GM18507 (cell line): ENCODE measurements around the gene SCN5A.

Source experiments
- DNase-seq: peaks from one replicate; pipeline ENCODE4 v3.0.0; 2011; ENCODE audit warnings: low read depth; ENCODE audit not compliant: insufficient read length; ENCODE audit errors: extremely low spot score
- FAIRE-seq: peaks from 2 replicates; lab custom pipeline; 2011; peaks lifted over from hg19 to GRCh38; lab: Jason Lieb, UNC

SCN5A gene

DNA sequence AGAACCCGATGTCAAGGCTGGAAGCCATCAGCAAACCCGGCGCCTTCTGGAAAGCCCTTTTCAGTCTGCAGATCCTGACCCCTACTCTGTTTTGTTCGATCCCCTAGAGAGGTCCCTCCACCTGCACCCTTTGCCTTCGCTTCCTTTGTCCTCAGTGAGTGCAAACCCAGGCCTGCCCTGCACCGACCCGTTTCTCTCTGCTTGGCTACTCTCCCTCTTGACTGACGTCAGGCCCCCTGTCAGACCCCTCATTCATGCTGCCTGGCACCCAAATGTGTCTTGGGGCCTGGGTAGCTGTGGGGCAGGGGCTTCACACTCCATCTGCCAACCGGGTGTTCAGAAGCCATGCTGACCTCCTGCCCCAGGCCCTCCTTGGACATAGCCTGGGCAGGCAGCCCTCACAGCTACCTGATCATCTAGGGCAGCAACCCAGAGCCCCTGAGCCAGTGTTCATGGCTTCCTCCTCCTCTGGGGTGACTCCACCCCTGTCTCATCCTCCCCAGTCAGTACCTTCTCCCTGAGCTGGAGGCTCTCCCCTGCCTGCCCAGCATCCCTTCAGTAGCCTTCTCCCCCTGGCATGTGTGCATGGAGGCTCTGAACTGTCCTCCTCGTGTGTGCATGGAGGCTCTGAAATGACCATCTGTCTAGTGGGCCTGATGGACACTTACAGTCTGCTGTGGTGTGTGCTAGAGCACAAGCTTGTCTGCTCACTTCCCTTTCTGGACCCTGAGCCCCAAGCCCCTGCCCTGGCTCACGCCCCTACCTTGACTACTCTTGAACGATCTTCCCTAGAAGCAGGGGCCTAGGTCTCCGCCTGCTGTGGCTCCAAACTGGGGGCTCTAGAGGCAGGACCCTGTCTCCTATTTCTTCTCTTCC, 83.9 kb downstream of the SCN5A start:
- FAIRE-seq = no peak
- DNase-seq = no peak

- FAIRE-seq = no peak
- no peak for DNase-seq
Measured at GRCh38 chr3:38564631-38565338, 84.7 kb downstream of the SCN5A start.

DNA sequence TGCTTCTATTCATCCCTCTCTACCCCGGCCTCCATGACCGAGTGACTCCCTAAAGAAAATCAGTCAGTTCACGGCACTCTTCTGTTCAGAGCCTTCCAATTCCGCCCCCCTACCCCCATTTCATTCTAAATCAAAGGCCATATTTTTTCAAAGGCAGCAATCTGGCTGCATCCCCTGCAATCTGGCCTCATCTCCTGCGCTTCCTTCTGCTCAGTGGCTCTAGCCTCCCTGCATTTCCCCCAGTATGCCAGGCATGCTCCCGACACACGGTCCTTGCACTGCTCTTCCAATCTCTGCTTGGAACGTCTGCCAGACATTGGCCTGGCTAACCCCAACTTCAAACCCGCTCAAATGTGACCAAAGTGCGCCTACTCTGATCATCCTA, 85.6 kb downstream of the SCN5A start:
- DNase-seq = no peak
- no peak for FAIRE-seq

DNA sequence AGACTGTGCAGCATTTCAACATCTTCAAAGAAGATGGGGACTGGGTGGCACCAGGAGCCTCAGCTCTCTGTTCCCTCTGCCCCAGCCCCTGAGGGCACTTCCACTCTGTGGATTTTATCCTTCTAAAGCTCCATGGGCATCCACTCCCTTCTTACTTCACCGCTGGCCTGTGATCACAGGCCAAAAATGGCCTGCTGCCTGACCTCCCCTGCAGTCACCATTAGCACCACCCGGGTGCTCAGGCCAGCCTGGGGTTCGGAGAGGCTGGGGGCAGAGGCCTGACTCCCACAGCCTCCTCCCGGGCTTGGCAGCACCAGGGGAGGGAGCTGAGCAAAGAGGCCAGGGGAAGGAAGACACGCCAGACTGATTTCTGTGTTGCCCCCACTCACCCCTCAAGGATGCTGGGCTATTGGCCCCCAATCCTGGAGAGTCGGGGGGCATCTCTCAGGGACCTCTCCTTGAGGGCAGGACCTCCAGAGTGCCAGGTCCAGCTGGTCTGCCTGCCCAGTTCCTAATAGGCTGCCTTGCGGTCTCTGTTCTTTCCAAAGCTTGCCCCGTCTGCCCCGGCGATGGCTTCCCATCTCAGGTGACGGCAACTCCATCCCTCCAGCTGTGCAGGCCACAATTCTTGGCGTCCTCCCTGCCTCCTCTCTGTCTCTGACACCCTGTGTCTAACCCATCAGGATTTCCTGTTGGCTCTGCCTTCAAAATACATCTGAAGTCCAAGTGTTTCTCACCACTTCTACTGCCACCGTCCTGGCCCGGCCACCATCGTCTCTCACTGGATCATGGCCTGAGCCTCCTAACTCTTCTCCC, 86.2 kb downstream of the SCN5A start:
- no peak for DNase-seq
- FAIRE-seq = no peak

DNA sequence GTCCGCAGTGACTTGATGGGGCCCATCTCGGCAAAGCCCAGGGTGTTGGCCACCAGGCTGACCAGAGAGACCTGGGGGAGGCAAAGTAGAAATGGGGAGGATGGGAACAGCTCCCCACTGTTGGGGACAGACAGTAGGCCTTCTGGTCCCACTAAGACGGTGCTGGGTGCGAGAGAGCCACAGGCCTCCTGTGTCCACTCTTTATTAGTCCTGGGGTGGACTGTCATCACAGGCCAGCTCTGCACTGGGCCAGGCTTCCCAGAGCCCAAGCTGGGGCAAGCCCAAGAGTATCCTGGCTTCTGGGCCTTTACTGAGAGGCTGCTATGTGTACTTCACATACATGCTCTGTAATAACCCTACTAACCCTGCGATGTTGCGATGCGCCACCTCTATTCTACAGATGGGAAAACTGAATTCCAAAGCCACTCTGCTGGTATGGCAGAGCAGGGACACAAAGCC, 87.0 kb downstream of the SCN5A start:
- no peak for FAIRE-seq

DNA sequence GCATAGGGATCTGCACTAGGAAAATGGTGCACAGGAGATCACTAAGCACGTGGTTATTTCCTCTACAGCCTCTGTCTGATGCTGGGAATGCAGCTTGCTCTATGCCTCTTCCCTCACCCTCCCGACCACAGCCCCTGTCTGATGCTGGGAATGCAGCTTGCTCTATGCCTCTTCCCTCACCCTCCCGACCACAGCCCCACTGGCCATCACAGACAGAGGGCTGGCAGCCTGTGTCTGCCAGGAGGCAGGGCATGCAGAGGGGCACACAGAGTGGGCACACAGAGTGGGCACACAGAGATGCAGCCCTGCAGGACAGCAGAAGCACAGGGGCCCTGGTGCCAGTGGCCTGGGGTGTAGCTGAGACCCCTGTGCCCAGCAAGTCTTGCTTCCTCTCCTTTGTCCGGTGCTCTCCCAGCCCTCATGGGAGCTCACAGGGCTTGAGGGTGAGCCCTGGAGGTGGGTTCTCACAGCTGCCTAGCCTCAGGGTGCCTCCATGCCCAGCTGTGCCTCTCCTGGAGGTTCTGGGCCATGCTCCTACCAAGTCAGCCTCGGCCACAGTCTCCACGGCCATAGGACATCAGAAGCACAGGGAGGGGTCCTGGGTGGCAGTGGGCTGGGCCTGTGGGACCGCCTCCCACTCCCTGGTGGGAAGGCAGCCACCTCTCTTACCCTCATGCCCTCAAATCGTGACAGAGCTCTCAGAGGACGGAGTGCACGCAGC, 87.6 kb downstream of the SCN5A start:
- DNase-seq = no peak
- FAIRE-seq = no peak

More for the DNA sequence above, 87.0 kb downstream of the SCN5A start:
- no peak for DNase-seq

DNA sequence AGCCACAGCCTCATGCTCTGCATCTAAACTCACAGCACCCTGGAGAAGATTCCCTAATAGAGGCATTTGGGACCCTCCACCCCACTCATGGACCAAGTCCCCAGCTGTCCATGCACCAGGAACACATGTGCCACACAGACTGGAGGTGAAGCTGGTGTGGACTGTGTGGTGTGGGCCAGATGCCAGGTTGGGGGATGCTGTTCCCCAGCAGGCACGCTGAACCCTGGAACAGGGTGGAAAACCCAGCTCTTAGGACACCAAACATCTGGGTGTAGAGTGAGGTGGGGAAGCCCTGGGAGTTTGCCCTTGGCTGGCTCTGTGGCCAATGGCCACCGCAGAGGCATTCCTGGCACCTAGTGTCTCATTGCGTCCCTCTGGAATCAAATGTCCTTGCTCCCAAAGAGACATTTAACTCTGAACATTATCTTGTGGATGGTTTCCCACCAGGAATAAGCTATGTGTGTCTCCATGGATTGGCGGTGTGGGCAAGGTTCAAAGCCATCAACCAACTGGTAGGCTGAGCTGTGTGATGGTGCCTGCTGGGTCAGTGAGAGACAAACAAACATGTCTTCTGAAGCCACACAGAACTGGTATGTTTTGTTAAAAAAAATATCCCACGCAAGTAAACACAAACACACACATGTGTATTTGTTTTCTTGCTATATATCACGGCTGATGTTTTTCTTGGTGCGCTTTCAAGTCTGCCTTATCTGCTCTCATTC, 88.3 kb downstream of the SCN5A start:
- FAIRE-seq (no peak), DNase-seq (no peak)

- no peak for DNase-seq
- no peak for FAIRE-seq
Measured at GRCh38 chr3:38560284-38560683, 89.2 kb downstream of the SCN5A start.

DNA sequence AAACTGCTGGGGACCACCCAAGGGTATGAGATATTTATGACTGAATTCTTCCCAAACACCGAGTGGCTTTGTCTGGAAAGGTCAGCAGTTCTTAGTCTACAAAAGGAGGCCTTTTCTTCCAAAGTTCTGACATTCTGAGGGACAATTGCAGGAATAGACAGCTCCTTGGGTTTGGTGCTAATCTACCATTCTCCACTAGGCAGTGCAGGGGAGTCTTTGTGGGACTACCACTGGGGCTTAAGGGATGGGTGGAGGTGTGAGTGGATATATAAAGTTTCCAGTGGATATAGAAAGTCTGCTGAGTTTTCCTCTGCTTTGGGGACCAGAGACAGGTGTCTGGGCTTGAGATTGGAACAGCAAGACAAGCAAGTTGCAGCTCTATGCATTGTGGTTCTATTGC, 90.6 kb downstream of the SCN5A start:
- DNase-seq (no peak), FAIRE-seq (no peak)

DNA sequence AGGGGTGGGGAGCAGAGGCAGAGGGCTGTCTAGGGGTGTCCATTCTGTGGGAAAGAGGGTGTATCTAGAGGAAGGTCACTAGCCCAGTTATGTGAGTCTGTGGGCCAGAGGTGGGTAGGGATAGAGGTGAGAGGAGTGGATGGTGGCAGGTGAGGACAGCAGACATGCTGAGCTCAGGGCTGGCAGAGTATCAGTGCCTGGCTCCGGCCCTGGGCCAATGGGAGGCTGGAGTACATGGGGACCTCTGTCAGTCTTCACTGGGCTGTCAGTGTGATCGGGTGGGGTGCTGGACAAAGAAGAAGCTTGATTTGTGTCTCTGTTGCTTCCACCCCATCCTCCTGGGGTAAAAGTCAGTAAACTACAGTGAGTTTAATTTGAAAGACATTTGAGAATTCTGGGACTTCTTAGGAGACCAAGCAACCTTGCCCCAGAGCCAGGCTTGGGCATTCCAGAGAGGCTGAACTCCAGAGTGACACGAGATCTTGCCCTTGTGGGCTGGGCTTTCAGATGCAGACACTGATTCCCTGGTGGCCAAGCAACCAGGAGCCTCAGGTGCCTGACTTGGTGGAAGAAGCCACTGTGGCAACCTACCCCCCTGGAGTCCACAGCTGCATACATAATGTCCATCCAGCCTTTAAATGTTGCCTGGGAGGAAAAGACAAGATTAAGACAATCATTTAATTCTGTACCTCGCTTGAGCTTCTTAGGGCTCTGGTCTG, 92.7 kb downstream of the SCN5A start:
- DNase-seq (no peak), FAIRE-seq (no peak)

DNA sequence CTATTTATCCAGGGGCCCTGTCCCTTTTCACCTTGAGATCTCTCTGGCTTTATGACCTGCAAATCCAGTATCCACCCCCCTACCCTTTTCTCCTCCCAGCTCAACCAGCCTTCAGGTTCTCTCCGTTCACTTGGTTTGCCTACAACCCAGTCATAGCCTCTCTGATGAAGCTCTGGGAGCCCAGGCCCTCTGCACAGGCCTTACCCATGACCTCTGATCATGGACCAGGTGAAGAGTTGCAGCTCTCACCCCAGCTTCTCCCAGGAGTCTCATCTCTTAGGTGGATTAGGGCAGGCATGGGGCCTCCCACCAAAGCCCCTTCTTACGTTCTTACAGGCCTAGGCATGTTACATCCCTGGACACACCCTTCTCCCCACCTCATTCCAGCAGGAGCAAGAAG, 93.6 kb downstream of the SCN5A start:
- FAIRE-seq = no peak

GRCh38 chr3:38555149-38555840, 94.2 kb downstream of the SCN5A start:
- DNase-seq (no peak), FAIRE-seq (no peak)

More for the DNA sequence above, 93.6 kb downstream of the SCN5A start:
- DNase-seq = no peak

GRCh38 chr3:38554127-38554827, 95.2 kb downstream of the SCN5A start:
- DNase-seq (no peak), FAIRE-seq (no peak)

- DNase-seq = no peak
- no peak for FAIRE-seq
Measured at GRCh38 chr3:38553071-38553470, 96.4 kb downstream of the SCN5A start.

GRCh38 chr3:38552364-38552763, 97.1 kb downstream of the SCN5A start:
- no peak for FAIRE-seq
- DNase-seq = no peak

DNA sequence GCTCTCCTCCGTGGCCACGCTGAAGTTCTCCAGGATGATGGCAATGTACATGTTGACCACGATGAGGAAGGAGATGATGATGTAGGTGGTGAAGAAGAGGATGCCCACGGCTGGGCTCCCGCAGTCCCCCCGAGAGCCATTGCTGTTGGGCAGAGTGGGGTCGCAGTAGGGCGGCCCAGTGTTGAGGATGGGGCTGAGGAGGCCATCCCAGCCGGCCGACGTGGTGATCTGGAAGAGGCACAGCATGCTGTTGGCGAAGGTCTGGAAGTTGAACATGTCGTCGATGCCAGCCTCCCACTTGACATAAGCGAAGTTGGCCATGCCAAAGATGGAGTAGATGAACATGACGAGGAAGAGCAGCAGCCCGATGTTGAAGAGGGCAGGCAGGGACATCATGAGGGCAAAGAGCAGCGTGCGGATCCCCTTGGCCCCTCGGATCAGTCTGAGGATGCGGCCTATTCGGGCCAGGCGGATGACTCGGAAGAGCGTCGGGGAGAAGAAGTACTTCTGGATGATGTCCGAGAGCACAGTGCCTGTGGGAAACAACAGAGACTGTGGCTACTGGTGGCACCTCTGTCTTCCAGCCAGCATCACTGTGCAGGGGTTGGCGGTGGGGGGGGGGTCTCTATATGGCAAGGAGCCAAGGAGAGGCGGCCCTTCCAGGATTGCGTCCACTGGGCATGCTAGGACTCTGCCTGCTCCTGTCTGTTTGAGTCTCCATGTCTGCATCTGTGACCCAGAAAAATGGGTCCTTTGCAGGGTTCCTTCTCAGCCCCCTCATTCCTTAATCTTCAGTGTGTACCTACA, 98.3 kb downstream of the SCN5A start:
- FAIRE-seq = no peak

More for the DNA sequence above, 98.3 kb downstream of the SCN5A start:
- no peak for DNase-seq
